Left renal pelvis (tissue), 4 donors: ENCODE data around the gene CCL15. TPM values are rescaled to one million over a fixed set of nuclear protein-coding genes. Genes with fewer than 3 reads are reported as not detected.
"Not testable (repeated sequence)": the region's sequence is repeated elsewhere in the genome, so short reads cannot be mapped to it uniquely, and the experiment has no call there.

ENCODE experiments used
- DNase-seq, 4 donors: peaks; one replicate each; pipeline ENCODE4 v3.0.0-alpha.2; 2013; ENCODE audit warnings: low read depth in 4 of 4, low spot score in 3 of 4
- polyA plus RNA-seq, 4 donors: library from polyadenylated mRNA; unstranded; fragments of 120-200 nt; gene quantifications; one replicate each; pipeline ENCODE4 v1.2.1, GENCODE V29; 2013; ENCODE audit not compliant: insufficient read length in 4 of 4

CCL15 gene
- polyA plus RNA-seq, 4 donors: 0.37 to 7.5 (median 5.2) TPM

GRCh38 chr17:35998018-35998545, 3.3 kb downstream of the CCL15 start:
- no peak for DNase-seq

GRCh38 chr17:35995346-35995745, 6.0 kb downstream of the CCL15 start:
- not testable (repeated sequence) for DNase-seq

GRCh38 chr17:35991075-35991474, 10.3 kb downstream of the CCL15 start:
- no peak for DNase-seq

- no peak for DNase-seq
These were observed 13.2 kb downstream of the CCL15 start for GRCh38 chr17:35988164-35988563.

- DNase-seq: no peak
These were observed 14.7 kb downstream of the CCL15 start, which contains the start of gene CCL14 for GRCh38 chr17:35986643-35987042. Gene CCL14 (minus strand): TSS chr17:35986729. CDS start chr17:35986649, 80 bp downstream.

- no peak for DNase-seq
These were observed 17.2 kb downstream of the CCL15 start for GRCh38 chr17:35984140-35984539.

- no peak for DNase-seq
These were observed 18.8 kb downstream of the CCL15 start for GRCh38 chr17:35982409-35983191.

GRCh38 chr17:35981908-35982330, 19.4 kb downstream of the CCL15 start:
- DNase-seq: no peak

- no peak for DNase-seq
These were observed 20.1 kb downstream of the CCL15 start, which contains the start of gene CCL16 for GRCh38 chr17:35981246-35981645. Gene CCL16 (minus strand): TSS chr17:35981497. CDS start chr17:35981420, 77 bp downstream.

GRCh38 chr17:35978346-35978745, 23.0 kb downstream of the CCL15 start:
- no peak for DNase-seq

GRCh38 chr17:35977509-35977908, 23.8 kb downstream of the CCL15 start:
- no peak for DNase-seq

- no peak for DNase-seq
These were observed 27.8 kb downstream of the CCL15 start for GRCh38 chr17:35973333-35974260.

- no peak for DNase-seq
These were observed 28.4 kb downstream of the CCL15 start for GRCh38 chr17:35972945-35973332.

GRCh38 chr17:35972535-35972934, 28.8 kb downstream of the CCL15 start:
- no peak for DNase-seq

- DNase-seq: no peak
These were observed 29.3 kb downstream of the CCL15 start for GRCh38 chr17:35972066-35972465.

- DNase-seq: peak; percentile 69 to 79 (median 74)
These were observed 31.6 kb downstream of the CCL15 start for GRCh38 chr17:35969558-35970380.

GRCh38 chr17:35968520-35969054, 32.8 kb downstream of the CCL15 start:
- DNase-seq: no peak

GRCh38 chr17:35965272-35965671, 36.1 kb downstream of the CCL15 start:
- DNase-seq: no peak

- no peak for DNase-seq
These were observed 37.7 kb downstream of the CCL15 start for GRCh38 chr17:35963663-35964062.

GRCh38 chr17:35953720-35954119, 47.6 kb downstream of the CCL15 start:
- no peak for DNase-seq
